Central memory CD8-positive, alpha-beta T cell (primary cell): ENCODE data around the gene JAZF1.

Source experiments
- ATAC-seq: fragments of 150-1000 bp; cut with Tn5 transposase; replicated peaks from 2 replicates; pipeline ENCODE4 v1.10.0; 2022; ENCODE audit warnings: mild to moderate bottlenecking, moderate FRiP score, moderate number of reproducible peaks; ENCODE audit not compliant: poor library complexity, severe bottlenecking; ENCODE audit errors: extremely low read depth
- DNase-seq, 2 donors: peaks; one replicate each; pipeline ENCODE4 v3.0.0; 2021; ENCODE audit warnings: low spot score in 2 of 2
- H3K27ac Mint-ChIP-seq: one replicate; pipeline ENCODE4 v1.8.0; 2022; ENCODE audit warnings: low read depth, mild to moderate bottlenecking, moderate library complexity, mixed read lengths
- H3K27me3 Mint-ChIP-seq: one replicate; pipeline ENCODE4 v1.8.0; 2022; ENCODE audit warnings: mixed read lengths
- H3K36me3 Mint-ChIP-seq: one replicate; pipeline ENCODE4 v1.8.0; 2022; ENCODE audit warnings: mild to moderate bottlenecking, moderate library complexity, mixed read lengths; ENCODE audit not compliant: insufficient read depth
- H3K4me1 Mint-ChIP-seq: one replicate; pipeline ENCODE4 v1.8.0; 2022; ENCODE audit warnings: mixed read lengths
- H3K4me3 Mint-ChIP-seq: one replicate; pipeline ENCODE4 v1.8.0; 2022; ENCODE audit warnings: mild to moderate bottlenecking, moderate library complexity, mixed read lengths
- H3K9me3 Mint-ChIP-seq: one replicate; pipeline ENCODE4 v1.8.0; 2022; ENCODE audit warnings: mixed read lengths

JAZF1 gene

DNA sequence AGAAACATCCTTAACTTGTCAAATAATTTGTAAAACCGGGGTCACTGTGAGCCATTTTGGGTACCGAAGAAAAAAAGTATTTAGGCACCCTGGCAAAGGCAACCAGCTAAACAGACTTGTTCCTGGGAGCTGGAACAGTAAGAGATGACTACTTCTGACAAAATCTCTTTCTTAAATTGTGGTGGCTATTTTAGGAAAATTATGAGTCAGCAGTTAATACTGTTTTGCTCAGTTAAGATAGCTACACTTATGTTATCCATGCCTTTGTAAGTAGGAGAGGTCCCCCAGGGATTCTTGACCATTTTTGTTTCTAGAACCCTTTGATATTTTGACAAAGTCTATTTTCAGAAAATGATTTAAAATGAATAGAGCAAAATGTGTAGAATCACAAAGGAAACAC, 372.0 kb downstream of the JAZF1 start:
- Mint-ChIP-seq H3K27ac (no peak overlapping the region), H3K36me3 (peaks cover 23% of the 10 kb centered on the region), H3K27me3 (no peaks in the 10 kb centered on the region), H3K4me1 (peaks cover 18% of the 10 kb centered on the region), H3K4me3 (no peak overlapping the region), H3K9me3 (no peaks in the 10 kb centered on the region)
- ATAC-seq: no peak
- no peak for DNase-seq

DNA sequence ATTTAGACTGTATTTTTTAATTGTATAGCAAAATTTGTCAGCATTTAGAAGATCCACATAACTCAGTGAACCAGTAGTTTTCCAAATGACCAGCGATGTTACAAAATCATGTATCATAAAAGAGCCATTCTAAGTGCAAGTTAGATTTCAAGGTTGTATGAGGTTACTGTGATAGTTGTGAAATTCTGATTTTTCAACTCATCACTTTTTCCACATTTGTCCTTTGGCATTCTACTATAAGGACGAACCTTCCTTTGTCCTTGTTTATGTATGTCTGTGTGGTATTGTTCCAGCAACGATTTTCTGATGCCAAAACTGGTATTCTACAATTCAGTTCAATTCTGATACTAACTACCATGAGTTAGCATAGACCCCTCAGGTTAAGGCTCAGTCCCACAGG, 376.5 kb downstream of the JAZF1 start:
- peaks cover 35% of the 10 kb centered on the region for H3K36me3 Mint-ChIP-seq
- H3K27me3 Mint-ChIP-seq: no peaks in the 10 kb centered on the region
- no peak overlapping the region for H3K4me3 Mint-ChIP-seq
- no peaks in the 10 kb centered on the region for H3K9me3 Mint-ChIP-seq
- DNase-seq (no peak), ATAC-seq (no peak)
- H3K27ac Mint-ChIP-seq: no peak overlapping the region
- peaks cover 24% of the 10 kb centered on the region for H3K4me1 Mint-ChIP-seq

DNA sequence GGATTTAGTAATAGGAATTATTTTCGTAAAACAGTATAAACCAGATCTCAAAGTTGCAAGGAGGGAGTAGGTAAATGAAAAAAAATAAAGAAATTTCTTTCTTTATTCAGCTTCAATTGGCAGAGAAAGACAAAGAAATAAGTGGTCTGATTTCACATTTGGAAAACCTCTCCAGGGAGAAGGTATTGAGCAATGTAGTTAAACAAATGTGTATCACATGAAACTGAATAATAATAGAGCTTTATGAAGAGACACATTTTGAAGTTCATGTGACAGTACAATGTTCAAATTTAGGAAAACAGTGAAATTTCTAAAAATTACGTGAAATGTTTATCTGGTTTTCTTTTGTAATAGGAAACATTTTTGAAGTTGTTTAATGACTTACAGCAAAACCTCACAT, 377.6 kb downstream of the JAZF1 start:
- peaks cover 41% of the 10 kb centered on the region for H3K36me3 Mint-ChIP-seq
- no peak overlapping the region for H3K4me3 Mint-ChIP-seq
- no peaks in the 10 kb centered on the region for H3K9me3 Mint-ChIP-seq
- peaks cover 17% of the 10 kb centered on the region for H3K4me1 Mint-ChIP-seq
- H3K27me3 Mint-ChIP-seq: no peaks in the 10 kb centered on the region
- no peak overlapping the region for H3K27ac Mint-ChIP-seq
- DNase-seq (no peak), ATAC-seq (no peak)

DNA sequence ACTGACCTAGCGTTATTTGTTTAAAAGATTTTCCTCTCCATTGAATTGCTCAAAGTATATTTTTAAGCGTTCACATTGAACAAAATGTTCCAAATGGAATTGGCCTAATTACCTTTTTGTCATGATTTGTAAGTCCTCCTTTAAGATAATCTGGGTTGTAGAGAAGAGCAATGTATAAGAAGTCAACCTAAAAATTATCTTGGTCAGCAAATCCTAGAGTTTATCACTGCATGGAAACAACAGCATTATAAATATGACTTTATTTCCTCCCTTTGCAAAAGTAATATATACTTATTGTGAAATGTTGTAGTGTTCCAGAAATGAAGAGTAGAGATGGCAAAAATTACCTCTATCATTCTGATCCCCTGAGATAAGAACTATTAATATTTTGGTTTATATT, 381.4 kb downstream of the JAZF1 start:
- Mint-ChIP-seq H3K4me3 (no peak overlapping the region), H3K36me3 (peaks cover 60% of the 10 kb centered on the region), H3K4me1 (peaks cover 14% of the 10 kb centered on the region)

DNA sequence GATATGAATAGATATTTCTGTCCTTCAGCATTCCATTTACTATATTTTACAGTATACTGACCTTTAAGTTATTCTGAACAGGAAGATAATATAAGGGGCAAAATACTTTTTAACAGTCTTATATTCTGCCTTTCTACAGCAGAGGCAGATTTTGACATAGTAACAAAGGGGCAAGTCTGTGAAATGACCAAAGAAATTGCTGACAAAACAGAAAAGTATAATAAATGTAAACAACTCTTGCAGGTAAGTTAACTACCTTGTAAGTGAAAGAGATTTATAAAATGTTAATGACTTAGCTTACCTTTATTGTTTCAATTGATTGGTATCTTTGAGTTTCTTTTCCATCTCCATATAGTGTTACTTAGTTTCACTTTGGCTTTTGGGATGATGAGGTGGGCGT, 384.6 kb downstream of the JAZF1 start:
- ATAC-seq: no peak
- Mint-ChIP-seq H3K27me3 (no peaks in the 10 kb centered on the region), H3K27ac (no peak overlapping the region), H3K4me1 (no peaks in the 10 kb centered on the region), H3K9me3 (no peaks in the 10 kb centered on the region), H3K4me3 (no peak overlapping the region), H3K36me3 (peaks cover 61% of the 10 kb centered on the region)
- no peak for DNase-seq

More for the DNA sequence above, 381.4 kb downstream of the JAZF1 start:
- no peaks in the 10 kb centered on the region for H3K9me3 Mint-ChIP-seq
- H3K27ac Mint-ChIP-seq: no peak overlapping the region
- no peak for DNase-seq
- ATAC-seq: no peak
- no peaks in the 10 kb centered on the region for H3K27me3 Mint-ChIP-seq

DNA sequence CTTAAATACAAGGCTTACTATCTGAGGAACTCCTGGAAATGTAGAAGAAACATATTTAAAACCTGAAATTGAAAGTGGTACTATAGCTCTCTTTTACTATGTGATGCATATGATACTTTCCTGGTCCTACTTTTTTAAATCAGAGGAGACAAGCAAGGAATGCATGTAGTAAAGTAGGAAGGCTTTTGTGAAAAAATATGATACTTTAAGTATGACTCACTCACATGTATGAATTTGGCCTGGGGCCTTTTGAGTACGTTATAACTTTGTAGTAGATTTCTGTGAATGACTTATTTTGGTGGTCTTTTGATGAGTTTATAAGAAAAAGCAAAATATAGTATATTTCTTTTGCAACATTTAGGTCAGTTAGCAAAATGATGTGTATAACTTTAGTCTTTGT, 386.8 kb downstream of the JAZF1 start:
- no peaks in the 10 kb centered on the region for H3K9me3 Mint-ChIP-seq
- DNase-seq: no peak
- ATAC-seq: no peak

DNA sequence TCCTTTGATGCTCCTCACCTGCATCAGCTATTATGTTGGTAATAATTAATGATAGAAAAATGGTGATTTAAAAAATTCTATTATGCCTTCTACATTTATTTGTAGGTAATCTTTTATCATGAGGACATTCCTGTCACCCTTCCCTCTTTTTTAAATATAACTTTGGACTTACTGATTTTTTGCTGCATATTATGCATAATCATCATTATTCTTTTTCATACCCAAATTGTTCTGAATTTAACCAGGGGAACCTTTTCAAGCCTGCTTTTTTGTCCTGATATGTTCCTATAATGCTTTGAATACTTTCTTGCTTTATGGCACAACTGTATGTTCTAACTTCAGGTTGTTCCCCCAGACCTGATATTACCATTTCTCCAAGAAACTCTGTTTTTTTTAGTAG, 392.2 kb downstream of the JAZF1 start:
- H3K27me3 Mint-ChIP-seq: no peaks in the 10 kb centered on the region
- H3K27ac Mint-ChIP-seq: no peak overlapping the region
- H3K4me3 Mint-ChIP-seq: no peak overlapping the region
- H3K36me3 Mint-ChIP-seq: peaks cover 57% of the 10 kb centered on the region
- no peak for DNase-seq
- no peaks in the 10 kb centered on the region for H3K9me3 Mint-ChIP-seq
- no peak for ATAC-seq
- H3K4me1 Mint-ChIP-seq: peaks cover 5% of the 10 kb centered on the region

More for the DNA sequence above, 386.8 kb downstream of the JAZF1 start:
- Mint-ChIP-seq H3K27me3 (no peaks in the 10 kb centered on the region), H3K36me3 (peaks cover 61% of the 10 kb centered on the region), H3K27ac (no peak overlapping the region), H3K4me1 (no peaks in the 10 kb centered on the region), H3K4me3 (no peak overlapping the region)

DNA sequence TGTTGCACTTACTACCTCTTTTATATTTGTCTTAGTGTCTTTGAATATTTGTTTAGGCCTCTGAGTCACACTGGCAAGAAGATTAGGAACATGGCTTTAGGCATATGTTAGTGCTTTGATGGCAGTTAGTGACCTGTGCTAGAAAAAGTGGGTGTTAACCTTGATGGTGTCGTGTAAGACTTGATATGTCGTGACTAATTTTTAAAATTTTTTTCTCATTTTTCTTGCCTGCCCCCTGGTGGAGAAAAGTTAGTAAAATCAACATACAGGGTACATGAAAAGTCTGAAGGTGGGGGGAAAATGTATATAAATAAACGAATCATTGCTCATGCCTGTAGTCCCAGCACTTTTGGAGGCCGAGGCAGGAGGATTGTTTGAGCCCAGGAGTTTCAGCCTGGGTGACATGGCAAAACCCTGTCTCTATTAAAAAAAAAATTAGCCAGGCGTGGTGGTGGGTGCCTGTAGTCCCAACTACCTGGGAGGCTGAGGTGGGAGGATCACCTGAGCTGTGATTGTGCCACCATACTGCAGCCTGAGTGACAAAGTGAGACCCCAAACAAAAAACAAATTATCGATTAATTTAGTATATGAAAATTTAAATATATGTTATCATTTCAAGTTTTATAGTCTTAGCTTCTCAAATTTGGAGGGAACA, 396.1 kb downstream of the JAZF1 start:
- DNase-seq (no peak), ATAC-seq (peak; percentile 49)
- Mint-ChIP-seq H3K9me3 (no peaks in the 10 kb centered on the region), H3K36me3 (peaks cover 39% of the 10 kb centered on the region), H3K27ac (no peak overlapping the region), H3K4me3 (no peak overlapping the region), H3K27me3 (no peaks in the 10 kb centered on the region), H3K4me1 (peaks cover 21% of the 10 kb centered on the region)

DNA sequence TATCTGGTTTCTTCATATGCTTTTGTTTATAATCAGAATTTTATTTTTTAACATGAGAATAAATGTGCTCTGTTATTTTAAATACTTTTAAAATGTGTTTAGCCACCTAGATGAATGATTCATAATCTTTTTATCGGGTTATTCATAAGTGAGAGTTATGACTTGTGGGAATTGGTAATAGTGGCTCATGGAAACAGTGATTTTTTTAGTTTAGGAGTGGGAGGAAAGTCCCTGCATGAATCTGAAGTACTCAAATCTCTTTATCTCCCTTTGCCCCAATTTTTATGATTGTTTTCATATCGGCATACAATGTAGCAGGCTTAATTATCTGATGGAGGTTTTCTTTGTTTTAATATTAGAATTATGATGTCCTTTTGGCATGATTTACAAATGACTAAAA, 397.7 kb downstream of the JAZF1 start:
- no peaks in the 10 kb centered on the region for H3K27me3 Mint-ChIP-seq
- ATAC-seq: no peak
- peak overlapping the region; percentile 25 for H3K27ac Mint-ChIP-seq
- peaks cover 29% of the 10 kb centered on the region for H3K36me3 Mint-ChIP-seq
- no peak overlapping the region for H3K4me3 Mint-ChIP-seq
- H3K4me1 Mint-ChIP-seq: peaks cover 31% of the 10 kb centered on the region
- no peaks in the 10 kb centered on the region for H3K9me3 Mint-ChIP-seq
- no peak for DNase-seq

DNA sequence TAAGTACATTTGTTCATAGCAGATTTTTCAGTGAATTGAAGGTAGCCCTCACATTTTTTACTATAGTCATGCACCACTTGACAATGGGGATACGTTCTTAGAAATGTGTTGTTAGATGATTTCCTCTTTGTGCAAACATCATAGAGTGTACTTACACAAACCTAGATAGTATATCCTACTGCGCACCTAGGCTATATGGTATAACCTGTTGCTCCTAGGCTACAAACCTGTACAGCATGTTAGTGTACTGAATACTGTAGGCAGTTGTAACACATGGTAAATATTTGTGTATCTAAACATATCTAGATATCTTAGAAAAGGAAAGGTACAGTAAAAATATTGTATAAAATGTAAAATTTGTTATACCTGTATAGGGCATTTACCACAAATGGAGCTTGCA, 399.4 kb downstream of the JAZF1 start:
- Mint-ChIP-seq H3K27ac (peak overlapping the region; percentile 54), H3K9me3 (no peaks in the 10 kb centered on the region)

More for the DNA sequence above, 399.4 kb downstream of the JAZF1 start:
- Mint-ChIP-seq H3K4me3 (no peak overlapping the region), H3K27me3 (no peaks in the 10 kb centered on the region), H3K36me3 (peaks cover 20% of the 10 kb centered on the region), H3K4me1 (peaks cover 46% of the 10 kb centered on the region)
- no peak for DNase-seq
- no peak for ATAC-seq
